ENCODE results near the gene MRPL53. TPM values are rescaled to one million over a fixed set of nuclear protein-coding genes. Genes with fewer than 3 reads are reported as not detected.
A peak's percentile ranks its signal among the peaks of the same experiment; 100 is the strongest.

MRPL53 gene
- total and polyA plus RNA-seq, 2 of the 13 experiments (the other 11 are each of a cell fraction or from before 2014, with no cell fraction given), result 34.3 to 51.9 TPM

DNA sequence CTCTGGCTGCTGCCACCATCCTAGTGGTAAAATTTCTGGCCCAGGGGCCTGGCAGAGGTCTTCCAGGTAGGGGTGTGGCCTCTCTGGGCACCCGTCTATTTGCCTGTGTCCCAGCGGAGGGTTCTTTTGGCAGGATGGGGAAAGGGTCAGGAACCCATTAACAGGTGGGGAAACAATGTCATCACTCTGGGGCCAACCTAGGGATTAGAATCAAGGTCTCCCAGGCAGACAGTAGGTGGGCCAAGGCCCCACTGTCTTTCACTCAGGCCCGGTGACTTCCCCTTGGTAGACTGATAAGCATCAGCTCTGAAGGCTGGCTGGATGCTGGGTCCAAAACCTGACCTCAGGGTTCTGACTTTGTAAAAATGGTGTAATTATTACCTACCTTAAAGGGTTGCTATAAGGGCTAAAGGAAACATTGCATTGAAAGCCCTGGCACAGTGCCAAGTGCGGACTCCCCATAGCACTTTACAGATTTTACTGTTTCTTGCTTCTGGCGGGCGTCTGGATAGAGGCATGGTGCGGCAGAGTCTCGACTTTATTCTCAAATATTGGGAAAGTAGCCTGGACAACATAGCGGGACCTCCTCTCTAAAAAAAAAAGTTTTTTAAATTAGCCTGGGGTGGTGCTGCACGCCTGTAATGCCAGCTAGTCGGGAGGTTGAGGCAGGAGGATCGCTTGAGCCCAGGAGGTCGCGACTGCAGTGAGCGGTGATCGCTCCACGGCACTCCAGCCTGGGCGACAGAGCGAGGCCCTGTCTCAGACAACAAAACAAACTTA is 24.7 kb upstream of the MRPL53 start (continued):
- TF ChIP-seq, protein P1, sequence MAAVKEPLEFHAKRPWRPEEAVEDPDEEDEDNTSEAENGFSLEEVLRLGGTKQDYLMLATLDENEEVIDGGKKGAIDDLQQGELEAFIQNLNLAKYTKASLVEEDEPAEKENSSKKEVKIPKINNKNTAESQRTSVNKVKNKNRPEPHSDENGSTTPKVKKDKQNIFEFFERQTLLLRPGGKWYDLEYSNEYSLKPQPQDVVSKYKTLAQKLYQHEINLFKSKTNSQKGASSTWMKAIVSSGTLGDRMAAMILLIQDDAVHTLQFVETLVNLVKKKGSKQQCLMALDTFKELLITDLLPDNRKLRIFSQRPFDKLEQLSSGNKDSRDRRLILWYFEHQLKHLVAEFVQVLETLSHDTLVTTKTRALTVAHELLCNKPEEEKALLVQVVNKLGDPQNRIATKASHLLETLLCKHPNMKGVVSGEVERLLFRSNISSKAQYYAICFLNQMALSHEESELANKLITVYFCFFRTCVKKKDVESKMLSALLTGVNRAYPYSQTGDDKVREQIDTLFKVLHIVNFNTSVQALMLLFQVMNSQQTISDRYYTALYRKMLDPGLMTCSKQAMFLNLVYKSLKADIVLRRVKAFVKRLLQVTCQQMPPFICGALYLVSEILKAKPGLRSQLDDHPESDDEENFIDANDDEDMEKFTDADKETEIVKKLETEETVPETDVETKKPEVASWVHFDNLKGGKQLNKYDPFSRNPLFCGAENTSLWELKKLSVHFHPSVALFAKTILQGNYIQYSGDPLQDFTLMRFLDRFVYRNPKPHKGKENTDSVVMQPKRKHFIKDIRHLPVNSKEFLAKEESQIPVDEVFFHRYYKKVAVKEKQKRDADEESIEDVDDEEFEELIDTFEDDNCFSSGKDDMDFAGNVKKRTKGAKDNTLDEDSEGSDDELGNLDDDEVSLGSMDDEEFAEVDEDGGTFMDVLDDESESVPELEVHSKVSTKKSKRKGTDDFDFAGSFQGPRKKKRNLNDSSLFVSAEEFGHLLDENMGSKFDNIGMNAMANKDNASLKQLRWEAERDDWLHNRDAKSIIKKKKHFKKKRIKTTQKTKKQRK (IDR thresholded peaks at IDR 0.05; ENCODE audit: low read length), result no peak
- TF ChIP-seq NFE2 (CRISPR knock-in tag; IDR thresholded peaks at IDR 0.05) (no peak), ATF7 (IDR thresholded peaks at IDR 0.05) (no peak), ATF7 (CRISPR knock-in tag; IDR thresholded peaks at IDR 0.05) (no peak), THYN1 (CRISPR knock-in tag; IDR thresholded peaks at IDR 0.05; ENCODE audit: borderline replicate concordance, low read depth) (no peak), ASH2L (IDR thresholded peaks at IDR 0.05; ENCODE audit: insufficient read length, low read depth, low read length) (peak; percentile 58), FOSL1 (CRISPR knock-in tag; IDR thresholded peaks at IDR 0.05; ENCODE audit: borderline replicate concordance) (no peak), TBP (CRISPR knock-in tag; IDR thresholded peaks at IDR 0.05) (no peak), ZNF446 (CRISPR knock-in tag; IDR thresholded peaks at IDR 0.05) (no peak; the same call in 1 of the 2 replicates), KDM2A (CRISPR knock-in tag; IDR thresholded peaks at IDR 0.05; ENCODE audit: borderline replicate concordance, low read depth) (no peak), ZNF230 (CRISPR knock-in tag; IDR thresholded peaks at IDR 0.05) (no peak), ELF4 (CRISPR knock-in tag; IDR thresholded peaks at IDR 0.05; ENCODE audit: borderline replicate concordance) (no peak), IKZF1 (IDR thresholded peaks at IDR 0.05) (no peak)
- TF ChIP-seq, protein P2, sequence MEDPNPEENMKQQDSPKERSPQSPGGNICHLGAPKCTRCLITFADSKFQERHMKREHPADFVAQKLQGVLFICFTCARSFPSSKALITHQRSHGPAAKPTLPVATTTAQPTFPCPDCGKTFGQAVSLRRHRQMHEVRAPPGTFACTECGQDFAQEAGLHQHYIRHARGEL (CRISPR knock-in tag; IDR thresholded peaks at IDR 0.05), result no peak
- TF ChIP-seq, protein P3, sequence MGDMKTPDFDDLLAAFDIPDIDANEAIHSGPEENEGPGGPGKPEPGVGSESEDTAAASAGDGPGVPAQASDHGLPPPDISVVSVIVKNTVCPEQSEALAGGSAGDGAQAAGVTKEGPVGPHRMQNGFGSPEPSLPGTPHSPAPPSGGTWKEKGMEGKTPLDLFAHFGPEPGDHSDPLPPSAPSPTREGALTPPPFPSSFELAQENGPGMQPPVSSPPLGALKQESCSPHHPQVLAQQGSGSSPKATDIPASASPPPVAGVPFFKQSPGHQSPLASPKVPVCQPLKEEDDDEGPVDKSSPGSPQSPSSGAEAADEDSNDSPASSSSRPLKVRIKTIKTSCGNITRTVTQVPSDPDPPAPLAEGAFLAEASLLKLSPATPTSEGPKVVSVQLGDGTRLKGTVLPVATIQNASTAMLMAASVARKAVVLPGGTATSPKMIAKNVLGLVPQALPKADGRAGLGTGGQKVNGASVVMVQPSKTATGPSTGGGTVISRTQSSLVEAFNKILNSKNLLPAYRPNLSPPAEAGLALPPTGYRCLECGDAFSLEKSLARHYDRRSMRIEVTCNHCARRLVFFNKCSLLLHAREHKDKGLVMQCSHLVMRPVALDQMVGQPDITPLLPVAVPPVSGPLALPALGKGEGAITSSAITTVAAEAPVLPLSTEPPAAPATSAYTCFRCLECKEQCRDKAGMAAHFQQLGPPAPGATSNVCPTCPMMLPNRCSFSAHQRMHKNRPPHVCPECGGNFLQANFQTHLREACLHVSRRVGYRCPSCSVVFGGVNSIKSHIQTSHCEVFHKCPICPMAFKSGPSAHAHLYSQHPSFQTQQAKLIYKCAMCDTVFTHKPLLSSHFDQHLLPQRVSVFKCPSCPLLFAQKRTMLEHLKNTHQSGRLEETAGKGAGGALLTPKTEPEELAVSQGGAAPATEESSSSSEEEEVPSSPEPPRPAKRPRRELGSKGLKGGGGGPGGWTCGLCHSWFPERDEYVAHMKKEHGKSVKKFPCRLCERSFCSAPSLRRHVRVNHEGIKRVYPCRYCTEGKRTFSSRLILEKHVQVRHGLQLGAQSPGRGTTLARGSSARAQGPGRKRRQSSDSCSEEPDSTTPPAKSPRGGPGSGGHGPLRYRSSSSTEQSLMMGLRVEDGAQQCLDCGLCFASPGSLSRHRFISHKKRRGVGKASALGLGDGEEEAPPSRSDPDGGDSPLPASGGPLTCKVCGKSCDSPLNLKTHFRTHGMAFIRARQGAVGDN (CRISPR knock-in tag; IDR thresholded peaks at IDR 0.05), result no peak
- TF ChIP-seq, protein P4, sequence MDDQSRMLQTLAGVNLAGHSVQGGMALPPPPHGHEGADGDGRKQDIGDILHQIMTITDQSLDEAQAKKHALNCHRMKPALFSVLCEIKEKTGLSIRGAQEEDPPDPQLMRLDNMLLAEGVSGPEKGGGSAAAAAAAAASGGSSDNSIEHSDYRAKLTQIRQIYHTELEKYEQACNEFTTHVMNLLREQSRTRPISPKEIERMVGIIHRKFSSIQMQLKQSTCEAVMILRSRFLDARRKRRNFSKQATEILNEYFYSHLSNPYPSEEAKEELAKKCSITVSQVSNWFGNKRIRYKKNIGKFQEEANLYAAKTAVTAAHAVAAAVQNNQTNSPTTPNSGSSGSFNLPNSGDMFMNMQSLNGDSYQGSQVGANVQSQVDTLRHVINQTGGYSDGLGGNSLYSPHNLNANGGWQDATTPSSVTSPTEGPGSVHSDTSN (CRISPR knock-in tag; IDR thresholded peaks at IDR 0.05; ENCODE audit: borderline replicate concordance), result no peak

Measured in HepG2 (cell line).